Karpas-422 (cell line): Measurements from ENCODE around the gene FMN1. TPM values are rescaled to one million over a fixed set of nuclear protein-coding genes. Genes with fewer than 3 reads are reported as not detected.
"Not testable (repeated sequence)": the region's sequence is repeated elsewhere in the genome, so short reads cannot be mapped to it uniquely, and the experiment has no call there.

ENCODE experiments used
- DNase-seq: peaks from one replicate; pipeline ENCODE4 v3.0.0-alpha.2; 2015
- H2AFZ ChIP-seq: fragments of 200-600 bp; sonication (generic); 2 replicates; pipeline ENCODE4 v1.6.1; 2014; ENCODE audit warnings: antibody characterized with exemption, low read length, mixed read lengths
- H3K27ac ChIP-seq: fragments of 200-600 bp; sonication (generic); 2 replicates; pipeline ENCODE4 v1.5.1; 2014; ENCODE audit warnings: mild to moderate bottlenecking, low read length, moderate library complexity
- H3K27me3 ChIP-seq: fragments of 200-600 bp; sonication (generic); 2 replicates; pipeline ENCODE4 v1.6.1; 2014; ENCODE audit warnings: low read length, mixed read lengths
- H3K36me3 ChIP-seq: fragments of 200-600 bp; sonication (generic); 2 replicates; pipeline ENCODE4 v1.6.1; 2014; ENCODE audit warnings: low read length, mixed read lengths; ENCODE audit not compliant: insufficient read depth
- H3K4me1 ChIP-seq: fragments of 200-600 bp; sonication (generic); 2 replicates; pipeline ENCODE4 v1.6.1; 2014; ENCODE audit warnings: mild to moderate bottlenecking, low read length, mixed read lengths
- H3K4me2 ChIP-seq: fragments of 200-600 bp; sonication (generic); 2 replicates; pipeline ENCODE4 v1.6.1; 2014; ENCODE audit warnings: low read length, low read depth, mild to moderate bottlenecking; ENCODE audit not compliant: poor library complexity, severe bottlenecking
- H3K4me3 ChIP-seq: fragments of 200-600 bp; sonication (generic); 2 replicates; pipeline ENCODE4 v1.5.1; 2014; ENCODE audit warnings: mild to moderate bottlenecking, antibody characterized with exemption, low read length, mixed read lengths
- H3K79me2 ChIP-seq: fragments of 200-600 bp; sonication (generic); 2 replicates; pipeline ENCODE4 v1.6.1; 2014; ENCODE audit warnings: mild to moderate bottlenecking, low read length, mixed read lengths
- H3K9ac ChIP-seq: fragments of 200-600 bp; sonication (generic); 2 replicates; pipeline ENCODE4 v1.6.0; 2014; ENCODE audit warnings: low read length
- H3K9me2 ChIP-seq: fragments of 200-600 bp; sonication (generic), shearing (Covaris generic); replicated peaks from 2 replicates; pipeline ENCODE4 v1.6.0; 2014; ENCODE audit warnings: mild to moderate bottlenecking, low read length, moderate library complexity; ENCODE audit not compliant: insufficient read depth
- H3K9me3 ChIP-seq: fragments of 300-700, 200-600 bp; sonication (generic); 2 replicates; pipeline ENCODE4 v1.6.1; 2014; ENCODE audit warnings: low read length, mixed read lengths
- H4K20me1 ChIP-seq: fragments of 200-600 bp; sonication (generic); 2 replicates; pipeline ENCODE4 v1.6.1; 2014; ENCODE audit warnings: mild to moderate bottlenecking, antibody characterized with exemption, low read length, low read depth; ENCODE audit not compliant: insufficient read depth
- total RNA-seq: library from RNA; depleted of rRNA; stranded (reverse); fragments of >200 nt; shearing (Covaris generic); gene quantifications from 2 replicates; pipeline ENCODE4 v1.2.3, GENCODE V29; 2014; ENCODE audit warnings: low replicate concordance

The FMN1 gene
- total RNA-seq, 1 experiment from 2014 or later: 1.1 TPM

DNA sequence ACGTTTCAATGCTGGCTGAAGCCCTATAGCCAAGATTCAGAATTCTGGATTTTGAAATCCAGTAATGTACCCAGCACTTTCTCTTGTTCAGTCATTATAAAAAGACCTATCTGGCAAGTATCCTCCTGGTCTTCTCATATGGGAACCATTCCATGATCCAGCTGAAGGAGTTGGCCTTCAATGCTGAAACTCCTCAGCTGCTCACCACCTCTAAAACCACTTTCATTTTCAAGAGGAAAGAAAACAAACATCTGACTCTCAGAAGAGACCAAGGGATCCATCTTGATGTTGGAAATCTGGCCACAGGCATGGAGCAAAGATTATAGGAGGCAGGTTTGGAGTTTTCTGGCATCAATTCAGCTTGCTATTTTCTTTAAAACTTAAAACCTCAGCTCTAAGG lies 235.4 kb downstream of the FMN1 start:
- H3K79me2 ChIP-seq: no peaks in the 10 kb centered on the region
- H3K27ac ChIP-seq: no peak overlapping the region

DNA sequence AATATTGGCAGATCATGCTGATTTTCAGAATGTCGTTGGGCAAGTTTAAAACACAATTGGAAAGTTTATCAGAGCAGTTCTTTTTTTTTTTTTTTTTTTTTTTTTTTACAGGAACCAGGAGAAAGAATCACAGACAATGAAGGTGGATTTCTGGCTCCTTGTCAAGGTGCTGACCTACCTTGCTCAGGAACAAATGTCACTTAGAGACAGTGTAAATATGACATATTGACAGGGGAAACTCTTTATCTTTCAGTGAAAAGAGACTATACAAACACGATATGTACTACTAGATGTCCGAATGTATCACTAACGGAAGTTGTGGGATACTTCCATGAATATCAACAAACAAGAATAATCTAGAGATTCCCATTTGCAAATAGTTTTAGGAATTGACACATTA lies 237.3 kb downstream of the FMN1 start:
- no peak overlapping the region for H3K4me2 ChIP-seq
- H4K20me1 ChIP-seq: no peaks in the 10 kb centered on the region
- H2AFZ ChIP-seq: no peak overlapping the region
- no peak overlapping the region for H3K27ac ChIP-seq
- H3K9ac ChIP-seq: no peak overlapping the region
- no peaks in the 10 kb centered on the region for H3K9me3 ChIP-seq
- no peaks in the 10 kb centered on the region for H3K36me3 ChIP-seq
- H3K9me2 ChIP-seq: no peaks in the 10 kb centered on the region
- DNase-seq: no peak
- no peaks in the 10 kb centered on the region for H3K27me3 ChIP-seq
- no peak overlapping the region for H3K4me3 ChIP-seq
- no peaks in the 10 kb centered on the region for H3K4me1 ChIP-seq
- H3K79me2 ChIP-seq: no peaks in the 10 kb centered on the region

More for the DNA sequence above, 235.4 kb downstream of the FMN1 start:
- Histone ChIP-seq H3K27me3 (no peaks in the 10 kb centered on the region), H3K4me3 (no peak overlapping the region), H4K20me1 (no peaks in the 10 kb centered on the region), H3K9me2 (no peaks in the 10 kb centered on the region), H3K9ac (no peak overlapping the region), H3K4me1 (no peaks in the 10 kb centered on the region), H3K36me3 (no peaks in the 10 kb centered on the region), H3K4me2 (no peak overlapping the region), H3K9me3 (no peaks in the 10 kb centered on the region), H2AFZ (no peak overlapping the region)
- DNase-seq: no peak

DNA sequence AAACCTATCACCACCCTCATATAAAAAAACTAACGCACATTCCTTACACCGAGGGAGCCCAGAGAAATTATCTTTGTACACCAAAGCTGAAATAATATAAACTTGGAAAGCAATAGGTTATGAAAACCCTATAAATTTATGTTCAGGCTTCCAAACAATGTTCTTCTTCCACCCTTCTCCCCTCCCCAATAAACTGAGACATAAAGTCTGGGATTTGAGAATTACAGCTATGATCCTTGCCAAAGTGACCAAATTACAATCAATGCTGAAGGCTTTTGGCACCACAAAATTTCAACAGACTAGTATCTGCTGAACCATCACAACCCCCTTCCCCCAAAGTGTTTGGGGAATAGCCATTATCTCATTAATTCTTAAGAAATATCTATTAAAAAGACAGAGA lies 237.8 kb downstream of the FMN1 start:
- H3K4me2 ChIP-seq: no peak overlapping the region
- no peaks in the 10 kb centered on the region for H3K9me2 ChIP-seq
- no peaks in the 10 kb centered on the region for H3K4me1 ChIP-seq
- no peaks in the 10 kb centered on the region for H3K9me3 ChIP-seq
- no peak overlapping the region for H2AFZ ChIP-seq
- H4K20me1 ChIP-seq: no peaks in the 10 kb centered on the region
- no peak overlapping the region for H3K4me3 ChIP-seq
- H3K79me2 ChIP-seq: no peaks in the 10 kb centered on the region
- H3K27me3 ChIP-seq: no peaks in the 10 kb centered on the region
- H3K27ac ChIP-seq: no peak overlapping the region
- no peaks in the 10 kb centered on the region for H3K36me3 ChIP-seq
- no peak for DNase-seq
- no peak overlapping the region for H3K9ac ChIP-seq

DNA sequence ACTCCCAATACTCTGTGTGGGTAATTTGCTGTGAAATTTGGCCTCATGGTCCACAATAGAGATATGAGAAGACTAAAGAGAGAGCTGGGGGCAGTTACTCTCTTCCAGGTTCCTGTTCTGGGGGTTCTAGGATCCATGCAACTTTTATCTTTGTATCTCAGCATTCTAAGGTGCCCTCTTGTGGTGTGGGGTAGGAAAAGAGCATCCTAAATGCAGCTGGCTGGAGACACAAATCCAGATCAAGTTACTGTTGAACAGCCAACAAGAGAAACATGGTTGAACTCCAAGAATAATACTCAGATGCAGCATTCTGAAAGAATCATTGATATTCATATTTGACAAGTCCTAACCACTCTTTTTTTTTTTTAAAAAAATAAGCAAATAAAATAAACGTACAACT lies 238.5 kb downstream of the FMN1 start:
- no peaks in the 10 kb centered on the region for H3K9me2 ChIP-seq
- no peak overlapping the region for H3K9ac ChIP-seq
- no peak overlapping the region for H3K4me2 ChIP-seq
- peak; percentile 71 for DNase-seq
- H2AFZ ChIP-seq: no peak overlapping the region
- H3K27me3 ChIP-seq: no peaks in the 10 kb centered on the region
- H3K9me3 ChIP-seq: no peaks in the 10 kb centered on the region
- H3K4me3 ChIP-seq: no peak overlapping the region
- H3K79me2 ChIP-seq: no peaks in the 10 kb centered on the region
- no peaks in the 10 kb centered on the region for H3K36me3 ChIP-seq
- H4K20me1 ChIP-seq: no peaks in the 10 kb centered on the region
- no peaks in the 10 kb centered on the region for H3K4me1 ChIP-seq
- no peak overlapping the region for H3K27ac ChIP-seq

DNA sequence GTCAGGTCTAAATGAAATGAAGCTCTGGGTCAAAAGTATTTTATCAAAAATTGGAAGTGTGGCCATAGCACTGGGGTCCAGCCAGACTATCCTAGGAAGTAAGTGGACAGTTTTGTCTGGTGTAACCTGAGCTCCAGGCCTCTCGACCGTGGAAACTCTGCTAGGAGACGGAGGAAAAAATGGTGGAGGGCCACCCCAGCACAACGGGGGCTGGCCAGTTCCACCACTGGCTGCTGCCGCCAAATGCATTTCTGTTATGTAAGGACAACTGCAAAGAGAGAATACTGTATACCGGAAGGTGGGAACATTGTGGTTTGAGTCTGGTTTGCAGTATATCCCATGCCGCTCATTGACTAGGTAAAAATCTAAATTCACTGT lies 241.0 kb downstream of the FMN1 start:
- DNase-seq: no peak
- Histone ChIP-seq H2AFZ (no peak overlapping the region), H3K4me1 (no peaks in the 10 kb centered on the region), H3K27me3 (no peaks in the 10 kb centered on the region), H3K79me2 (no peaks in the 10 kb centered on the region), H4K20me1 (no peaks in the 10 kb centered on the region), H3K9me2 (no peaks in the 10 kb centered on the region), H3K36me3 (no peaks in the 10 kb centered on the region), H3K9ac (no peak overlapping the region), H3K27ac (no peak overlapping the region), H3K4me3 (no peak overlapping the region), H3K4me2 (no peak overlapping the region), H3K9me3 (no peaks in the 10 kb centered on the region)

DNA sequence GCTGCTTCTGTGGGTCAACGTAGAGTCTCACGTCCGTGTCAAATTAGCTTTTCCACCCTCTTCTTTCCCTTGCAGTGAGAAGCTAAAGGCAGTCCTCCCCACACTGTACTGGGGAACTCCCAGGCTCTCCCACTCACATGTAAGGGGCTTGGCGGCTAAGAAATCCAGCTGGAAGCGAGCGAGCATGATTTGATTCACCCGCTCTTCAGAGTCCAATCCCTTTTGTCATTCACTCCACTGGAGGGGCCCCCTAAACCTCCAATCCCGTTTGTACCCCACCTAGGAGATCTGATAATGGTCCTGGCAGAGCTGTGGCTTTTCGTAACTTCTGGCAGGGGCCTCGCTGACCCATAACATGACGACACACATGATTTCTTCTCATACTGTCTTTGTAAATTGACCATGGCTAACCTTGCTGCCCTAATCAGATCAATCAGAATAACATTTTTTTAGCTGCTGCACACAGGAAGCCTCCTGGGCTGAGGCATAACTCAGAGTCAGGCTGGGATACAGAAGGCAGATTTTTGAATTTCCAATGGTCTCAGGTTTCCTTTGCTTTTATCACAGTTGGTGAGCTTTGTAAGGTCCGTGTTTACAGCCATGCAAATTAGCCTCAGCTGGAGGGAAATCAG lies 241.5 kb downstream of the FMN1 start:
- no peaks in the 10 kb centered on the region for H3K4me1 ChIP-seq
- H3K27ac ChIP-seq: no peak overlapping the region
- H3K4me3 ChIP-seq: no peak overlapping the region
- H3K4me2 ChIP-seq: no peak overlapping the region
- H2AFZ ChIP-seq: no peak overlapping the region
- H3K9ac ChIP-seq: no peak overlapping the region
- no peaks in the 10 kb centered on the region for H4K20me1 ChIP-seq
- H3K79me2 ChIP-seq: no peaks in the 10 kb centered on the region
- DNase-seq: no peak
- no peaks in the 10 kb centered on the region for H3K9me3 ChIP-seq
- H3K36me3 ChIP-seq: no peaks in the 10 kb centered on the region
- no peaks in the 10 kb centered on the region for H3K9me2 ChIP-seq
- H3K27me3 ChIP-seq: no peaks in the 10 kb centered on the region

DNA sequence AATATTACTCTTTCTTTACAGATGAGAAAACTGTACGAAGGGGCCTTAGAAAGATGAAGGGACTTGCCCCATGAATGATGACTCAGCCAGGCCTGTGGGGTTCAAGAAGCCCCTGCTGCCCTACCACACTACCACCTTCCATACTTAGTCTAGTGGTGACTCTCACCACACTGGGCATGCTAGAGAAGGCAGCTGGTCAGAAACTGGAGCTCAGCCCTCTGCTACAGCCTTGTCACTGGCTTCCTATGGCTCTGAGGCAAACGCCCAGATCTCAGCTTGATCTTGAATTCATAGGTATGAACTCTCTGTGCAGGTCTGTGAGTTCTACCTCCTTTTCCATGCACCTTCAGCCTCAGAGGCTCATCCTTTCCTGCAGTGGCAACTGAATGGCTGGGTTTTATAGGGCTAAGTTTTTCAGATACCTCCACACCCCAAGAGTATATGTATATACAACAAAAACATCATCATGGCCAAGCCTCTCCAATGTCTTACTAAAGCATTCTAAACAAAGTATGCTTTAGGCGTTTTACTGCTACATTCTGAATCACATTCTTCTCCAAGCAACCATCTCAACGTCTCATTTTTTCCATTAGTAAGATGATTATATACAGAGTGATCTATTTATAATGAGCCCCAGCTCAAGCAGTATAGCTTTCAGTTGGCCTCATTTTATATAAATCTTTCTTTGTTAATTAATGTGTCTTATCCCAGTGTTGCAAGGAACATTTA lies 242.6 kb downstream of the FMN1 start:
- Histone ChIP-seq H3K27me3 (no peaks in the 10 kb centered on the region), H3K9me3 (no peaks in the 10 kb centered on the region), H3K36me3 (no peaks in the 10 kb centered on the region), H3K4me2 (no peak overlapping the region), H3K79me2 (no peaks in the 10 kb centered on the region), H2AFZ (no peak overlapping the region), H3K4me1 (no peaks in the 10 kb centered on the region), H3K9ac (no peak overlapping the region), H4K20me1 (no peaks in the 10 kb centered on the region), H3K9me2 (no peaks in the 10 kb centered on the region), H3K27ac (no peak overlapping the region), H3K4me3 (no peak overlapping the region)
- DNase-seq: no peak

DNA sequence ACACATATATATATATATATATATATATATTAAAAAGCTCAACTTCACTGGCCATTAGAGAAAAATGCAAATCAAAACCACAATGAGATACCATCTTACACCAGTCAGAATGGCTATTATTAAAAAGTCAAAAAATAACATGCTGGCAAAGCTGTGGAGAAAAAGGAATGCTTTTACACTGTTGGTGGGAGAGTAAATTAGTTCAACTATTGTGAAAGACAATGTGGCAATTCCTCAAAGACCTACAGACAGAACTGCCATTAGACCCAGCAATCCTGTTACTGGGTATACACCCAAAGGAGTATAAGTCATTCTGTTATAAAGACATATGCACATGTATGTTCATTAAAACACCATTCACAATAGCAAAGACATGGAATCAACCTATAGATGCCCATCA lies 244.5 kb downstream of the FMN1 start:
- not testable (repeated sequence) for H4K20me1 ChIP-seq, H3K9me3 ChIP-seq, H3K79me2 ChIP-seq, H3K36me3 ChIP-seq, H3K9me2 ChIP-seq, H3K27ac ChIP-seq, H3K4me1 ChIP-seq, H3K27me3 ChIP-seq, DNase-seq, H3K9ac ChIP-seq, H3K4me2 ChIP-seq, H2AFZ ChIP-seq, H3K4me3 ChIP-seq
